HG03039 (cell line): Measurements from ENCODE around the gene PPP6R3.

ENCODE experiments used
- ATAC-seq: cut with Tn5 transposase; IDR thresholded peaks from one replicate; pipeline ENCODE4 v1.9.1; 2021; ENCODE audit warnings: mild to moderate bottlenecking, moderate library complexity; ENCODE audit not compliant: unreplicated experiment

The PPP6R3 gene

GRCh38 chr11:68549789-68550484 lies 89.4 kb downstream of the PPP6R3 start:
- no peak for ATAC-seq

- no peak for ATAC-seq
Measured at GRCh38 chr11:68550485-68550817, 89.9 kb downstream of the PPP6R3 start.

- ATAC-seq = no peak
Measured at GRCh38 chr11:68551223-68551622, 90.7 kb downstream of the PPP6R3 start.

- no peak for ATAC-seq
Measured at GRCh38 chr11:68551777-68552176, 91.2 kb downstream of the PPP6R3 start.

- no peak for ATAC-seq
Measured at GRCh38 chr11:68552542-68552941, 92.0 kb downstream of the PPP6R3 start.

- ATAC-seq = no peak
Measured at GRCh38 chr11:68560216-68560615, 99.7 kb downstream of the PPP6R3 start.

- no peak for ATAC-seq
Measured at GRCh38 chr11:68563454-68563853, 102.9 kb downstream of the PPP6R3 start.

GRCh38 chr11:68564261-68564660 lies 103.7 kb downstream of the PPP6R3 start:
- ATAC-seq = no peak

GRCh38 chr11:68565768-68566167 lies 105.2 kb downstream of the PPP6R3 start:
- no peak for ATAC-seq

- ATAC-seq = no peak
Measured at GRCh38 chr11:68567553-68567952, 107.0 kb downstream of the PPP6R3 start.

- no peak for ATAC-seq
Measured at GRCh38 chr11:68569357-68569756, 108.8 kb downstream of the PPP6R3 start.

- no peak for ATAC-seq
Measured at GRCh38 chr11:68570691-68571090, 110.1 kb downstream of the PPP6R3 start.

GRCh38 chr11:68574308-68574707 lies 113.8 kb downstream of the PPP6R3 start:
- no peak for ATAC-seq

GRCh38 chr11:68575025-68575665 lies 114.6 kb downstream of the PPP6R3 start:
- ATAC-seq = no peak

GRCh38 chr11:68579455-68579854 lies 118.9 kb downstream of the PPP6R3 start:
- ATAC-seq = no peak

GRCh38 chr11:68581439-68581838 lies 120.9 kb downstream of the PPP6R3 start:
- ATAC-seq = no peak

- no peak for ATAC-seq
Measured at GRCh38 chr11:68581901-68582300, 121.3 kb downstream of the PPP6R3 start.

- ATAC-seq = no peak
Measured at GRCh38 chr11:68582416-68583040, 122.0 kb downstream of the PPP6R3 start.

- ATAC-seq = no peak
Measured at GRCh38 chr11:68583041-68583446, 122.5 kb downstream of the PPP6R3 start.

GRCh38 chr11:68584097-68584496 lies 123.5 kb downstream of the PPP6R3 start:
- ATAC-seq = no peak

GRCh38 chr11:68584991-68585524 lies 124.5 kb downstream of the PPP6R3 start:
- ATAC-seq = no peak
